HEK293 (cell line): ENCODE data around the gene CFAP299.

Experiments
- CTCF ChIA-PET: fragments of 350-600 bp; formaldehyde crosslinking; extraction: SDS; loops from one replicate; lab custom pipeline; 2021; ENCODE audit warnings: antibody characterized with exemption; lab: Yijun Ruan, JAX
- POLR2A ChIA-PET: fragments of 300-600 bp; formaldehyde crosslinking; extraction: SDS; loops from one replicate; lab custom pipeline; 2020; ENCODE audit warnings: antibody characterized with exemption, inconsistent platforms; lab: Yijun Ruan, JAX
- H3K27ac ChIP-seq: fragments of 200-500 bp; sonication (Bioruptor generic); 2 replicates; pipeline ENCODE4 v1.5.1; 2014; ENCODE audit warnings: low read depth, low read length, control low read depth, inconsistent platforms; ENCODE audit errors: extremely low read depth
- H3K36me3 ChIP-seq, 2 experiments: fragments of 200-500 bp in 1 of 2; sonication (Bioruptor generic) in 1 of 2; 1 replicate in 1 of 2; 2 replicates in 1 of 2; pipeline ENCODE4 v1.5.1; 2014 to 2017; ENCODE audit warnings: inconsistent platforms in 2 of 2, low read length in 2 of 2; ENCODE audit not compliant: control insufficient read depth in 2 of 2, insufficient read depth in 1 of 2
- H3K4me1 ChIP-seq: fragments of 200-500 bp; sonication (Bioruptor generic); 2 replicates; pipeline ENCODE4 v1.5.1; 2014; ENCODE audit warnings: mild to moderate bottlenecking, low read length, inconsistent platforms; ENCODE audit not compliant: control insufficient read depth, insufficient read depth
- H3K4me3 ChIP-seq: 2 replicates; pipeline ENCODE4 v1.5.1; 2011; ENCODE audit warnings: low read depth, mild to moderate bottlenecking, control low read depth, low read length, moderate library complexity
- H3K9me3 ChIP-seq: fragments of 200-500 bp; sonication (Bioruptor generic); 2 replicates; pipeline ENCODE4 v1.5.1; 2014; ENCODE audit warnings: low read depth, low read length, inconsistent platforms; ENCODE audit not compliant: control insufficient read depth, insufficient read depth
- CTCF ChIP-seq: fragments of 450-650 bp; formaldehyde crosslinking; IDR thresholded peaks from 2 replicates; pipeline ENCODE4 v1.5.1; 2016; ENCODE audit warnings: missing biosample characterization, missing genetic modification characterization
- GLI2 ChIP-seq: fragments of 450-650 bp; formaldehyde crosslinking; IDR thresholded peaks from 2 replicates; pipeline ENCODE4; 2017; ENCODE audit warnings: missing biosample characterization, missing genetic modification characterization, low read depth, borderline replicate concordance
- GLIS1 ChIP-seq: fragments of 450-650 bp; formaldehyde crosslinking; IDR thresholded peaks from 2 replicates; pipeline ENCODE4 v1.5.1; 2016; ENCODE audit warnings: missing biosample characterization, missing genetic modification characterization
- KLF8 ChIP-seq: fragments of 450-650 bp; formaldehyde crosslinking; IDR thresholded peaks from 2 replicates; pipeline ENCODE4 v1.5.1; 2016; ENCODE audit warnings: missing biosample characterization, missing genetic modification characterization
- OVOL3 ChIP-seq: fragments of 450-650 bp; formaldehyde crosslinking; IDR thresholded peaks from 2 replicates; pipeline ENCODE4 v1.5.1; 2016; ENCODE audit warnings: missing biosample characterization, missing genetic modification characterization
- TCF7L2 ChIP-seq: IDR thresholded peaks from 2 replicates; pipeline ENCODE4 v1.6.1; 2011; ENCODE audit warnings: low read depth, mild to moderate bottlenecking, inconsistent platforms, low read length, moderate library complexity, borderline replicate concordance
- YY2 ChIP-seq: fragments of 450-650 bp; formaldehyde crosslinking; IDR thresholded peaks from 2 replicates; pipeline ENCODE4 v1.5.1; 2016; ENCODE audit warnings: missing biosample characterization, missing genetic modification characterization
- ZBTB17 ChIP-seq: fragments of 450-650 bp; formaldehyde crosslinking; IDR thresholded peaks from 2 replicates; pipeline ENCODE4 v1.5.1; 2016; ENCODE audit warnings: missing biosample characterization, missing genetic modification characterization
- ZFHX2 ChIP-seq: fragments of 450-650 bp; formaldehyde crosslinking; conservative IDR thresholded peaks from 2 replicates; pipeline ENCODE4 v1.5.1; 2016; ENCODE audit warnings: missing biosample characterization, missing genetic modification characterization
- ZFP41 ChIP-seq: fragments of 450-650 bp; formaldehyde crosslinking; IDR thresholded peaks from 2 replicates; pipeline ENCODE4 v1.5.1; 2016; ENCODE audit warnings: missing biosample characterization, missing genetic modification characterization, borderline replicate concordance
- ZNF10 ChIP-seq: fragments of 450-650 bp; formaldehyde crosslinking; IDR thresholded peaks from 2 replicates; pipeline ENCODE4 v1.5.1; 2017; ENCODE audit warnings: missing biosample characterization, missing genetic modification characterization
- ZNF146 ChIP-seq: fragments of 450-650 bp; formaldehyde crosslinking; IDR thresholded peaks from 2 replicates; pipeline ENCODE4 v1.5.1; 2016; ENCODE audit warnings: missing biosample characterization, missing genetic modification characterization
- ZNF169 ChIP-seq: fragments of 450-650 bp; formaldehyde crosslinking; IDR thresholded peaks from 2 replicates; pipeline ENCODE4 v1.5.1; 2016; ENCODE audit warnings: missing biosample characterization, missing genetic modification characterization
- ZNF174 ChIP-seq: fragments of 450-650 bp; formaldehyde crosslinking; IDR thresholded peaks from 2 replicates; pipeline ENCODE4 v1.5.0; 2017; ENCODE audit warnings: missing biosample characterization, mild to moderate bottlenecking, missing genetic modification characterization
- ZNF19 ChIP-seq: fragments of 450-650 bp; formaldehyde crosslinking; IDR thresholded peaks from 2 replicates; pipeline ENCODE4; 2016; ENCODE audit warnings: missing biosample characterization, missing genetic modification characterization, low read depth
- ZNF221 ChIP-seq: fragments of 450-650 bp; formaldehyde crosslinking; IDR thresholded peaks from 2 replicates; pipeline ENCODE4 v1.5.1; 2017; ENCODE audit warnings: missing biosample characterization, missing genetic modification characterization, borderline replicate concordance
- ZNF302 ChIP-seq: fragments of 450-650 bp; formaldehyde crosslinking; IDR thresholded peaks from 2 replicates; pipeline ENCODE4 v1.5.1; 2016; ENCODE audit warnings: missing biosample characterization, missing genetic modification characterization, low read depth
- ZNF311 ChIP-seq: fragments of 450-650 bp; formaldehyde crosslinking; IDR thresholded peaks from 2 replicates; pipeline ENCODE4 v1.5.1; 2017; ENCODE audit warnings: missing biosample characterization, missing genetic modification characterization, borderline replicate concordance
- ZNF423 ChIP-seq: fragments of 450-650 bp; formaldehyde crosslinking; IDR thresholded peaks from 2 replicates; pipeline ENCODE4 v1.5.1; 2016; ENCODE audit warnings: missing biosample characterization, missing genetic modification characterization
- ZNF510 ChIP-seq: fragments of 450-650 bp; formaldehyde crosslinking; IDR thresholded peaks from 2 replicates; pipeline ENCODE4 v1.5.1; 2018; ENCODE audit warnings: mild to moderate bottlenecking, missing genetic modification characterization, missing biosample characterization; ENCODE audit not compliant: insufficient replicate concordance
- ZNF518A ChIP-seq: fragments of 450-650 bp; formaldehyde crosslinking; conservative IDR thresholded peaks from 2 replicates; pipeline ENCODE4 v1.5.1; 2016; ENCODE audit warnings: low read depth, missing biosample characterization, missing genetic modification characterization
- ZNF530 ChIP-seq: fragments of 450-650 bp; formaldehyde crosslinking; IDR thresholded peaks from 2 replicates; pipeline ENCODE4 v1.5.1; 2016; ENCODE audit warnings: low read depth, missing biosample characterization, missing genetic modification characterization
- ZNF560 ChIP-seq: fragments of 450-650 bp; formaldehyde crosslinking; IDR thresholded peaks from 2 replicates; pipeline ENCODE4 v1.5.1; 2017; ENCODE audit warnings: missing biosample characterization, missing genetic modification characterization, borderline replicate concordance
- ZNF654 ChIP-seq: fragments of 450-650 bp; formaldehyde crosslinking; IDR thresholded peaks from 2 replicates; pipeline ENCODE4 v1.5.1; 2016; ENCODE audit warnings: low read depth, missing biosample characterization, missing genetic modification characterization
- ZNF660 ChIP-seq: fragments of 450-650 bp; IDR thresholded peaks from 2 replicates; pipeline ENCODE4 v1.5.1; 2018; ENCODE audit warnings: missing biosample characterization, mild to moderate bottlenecking, missing genetic modification characterization
- ZNF677 ChIP-seq: fragments of 450-650 bp; IDR thresholded peaks from 2 replicates; pipeline ENCODE4 v1.5.0; 2018; ENCODE audit warnings: missing biosample characterization, mild to moderate bottlenecking, missing genetic modification characterization, moderate library complexity
- ZNF707 ChIP-seq: fragments of 450-650 bp; formaldehyde crosslinking; IDR thresholded peaks from 2 replicates; pipeline ENCODE4 v1.5.1; 2016; ENCODE audit warnings: missing biosample characterization, missing genetic modification characterization
- ZNF837 ChIP-seq: fragments of 450-650 bp; formaldehyde crosslinking; IDR thresholded peaks from 2 replicates; pipeline ENCODE4 v1.5.1; 2016; ENCODE audit warnings: missing biosample characterization, missing genetic modification characterization
- ZNF843 ChIP-seq: fragments of 450-650 bp; formaldehyde crosslinking; IDR thresholded peaks from 2 replicates; pipeline ENCODE4 v1.5.1; 2016; ENCODE audit warnings: missing biosample characterization, missing genetic modification characterization
- ZSCAN23 ChIP-seq: fragments of 450-650 bp; formaldehyde crosslinking; IDR thresholded peaks from 2 replicates; pipeline ENCODE4 v1.5.1; 2016; ENCODE audit warnings: missing biosample characterization, missing genetic modification characterization
- ZSCAN5A ChIP-seq: fragments of 450-650 bp; formaldehyde crosslinking; IDR thresholded peaks from 2 replicates; pipeline ENCODE4 v1.5.1; 2016; ENCODE audit warnings: missing biosample characterization, missing genetic modification characterization

Gene CFAP299

GRCh38 chr4:80307774-80308465, 27.6 kb upstream of the CFAP299 start:
- Histone ChIP-seq H3K4me3 (peak overlapping the region; percentile 19), H3K36me3 (no peaks in the 10 kb centered on the region), H3K9me3 (no peaks in the 10 kb centered on the region), H3K4me1 (peaks cover 6% of the 10 kb centered on the region), H3K27ac (peak overlapping the region; percentile 82)
- ChIA-PET POLR2A (interaction anchor here (0.8 to 1.4 kb wide), 5 partner anchors 28 to 725 kb away, joined by 3 to 8 read pairs (median 3); partner anchors contain the start of genes CFAP299 and FGF5), CTCF (interaction anchor here (0.6 to 0.7 kb wide), 4 partner anchors 57 to 816 kb away, joined by 3 to 5 read pairs (median 3); no protein-coding TSS in a partner anchor)
- no peak for TF ChIP-seq GLI2
- no peak for TF ChIP-seq ZNF510 (tag by site-specific recombination)
- TF ChIP-seq KLF8 (tag by site-specific recombination), result peak; percentile 72; the same call in 1 of the 2 replicates
- no peak for TF ChIP-seq ZNF677
- peak; percentile 52; the same call in 1 of the 2 replicates for TF ChIP-seq ZNF660 (tag by site-specific recombination)
- TF ChIP-seq ZNF654 (tag by site-specific recombination), result peak; percentile 7; the same call in 1 of the 2 replicates
- TF ChIP-seq CTCF (tag by site-specific recombination), result no peak
- TF ChIP-seq TCF7L2, result no peak
- TF ChIP-seq ZNF560, result no peak
- TF ChIP-seq ZNF707 (tag by site-specific recombination), result no peak
- no peak for TF ChIP-seq ZNF302 (tag by site-specific recombination)
- TF ChIP-seq ZNF169 (tag by site-specific recombination), result no peak
- no peak for TF ChIP-seq ZNF530 (tag by site-specific recombination)
- TF ChIP-seq ZBTB17, result peak; percentile 57; the same call in 1 of the 2 replicates
- TF ChIP-seq ZNF146 (tag by site-specific recombination), result no peak
- no peak for TF ChIP-seq ZNF19
- no peak for TF ChIP-seq ZNF221 (tag by site-specific recombination)
- TF ChIP-seq ZNF10 (tag by site-specific recombination), result 0 out of 2 replicates have a peak, but pooled peaks have one; percentile 38
- peak; percentile 80 for TF ChIP-seq ZFHX2 (tag by site-specific recombination)
- TF ChIP-seq GLIS1 (tag by site-specific recombination), result peak; percentile 82
- TF ChIP-seq OVOL3, result 0 out of 2 replicates have a peak, but pooled peaks have one; percentile 18
- TF ChIP-seq ZFP41, result no peak
- peak; percentile 31; the same call in 1 of the 2 replicates for TF ChIP-seq ZNF518A (tag by site-specific recombination)
- no peak for TF ChIP-seq ZSCAN23 (tag by site-specific recombination)
- TF ChIP-seq ZSCAN5A (tag by site-specific recombination), result no peak
- peak; percentile 92 for TF ChIP-seq ZNF843 (tag by site-specific recombination)
- TF ChIP-seq ZNF423 (tag by site-specific recombination), result no peak
- TF ChIP-seq YY2, result no peak
- TF ChIP-seq ZNF837 (tag by site-specific recombination), result no peak
- no peak for TF ChIP-seq ZNF174 (tag by site-specific recombination)
- TF ChIP-seq ZNF311 (tag by site-specific recombination), result no peak
